Measurements from ENCODE around the gene GNPDA2. TPM values are rescaled to one million over a fixed set of nuclear protein-coding genes. Genes with fewer than 3 reads are reported as not detected.

The GNPDA2 gene
- total and polyA plus RNA-seq, 12 donors: 9.2 to 20.1 (median 12.3) TPM

GRCh38 chr4:44725726-44726037 lies 674 bp downstream of the GNPDA2 start:
- H3K4me1 ChIP-seq: peaks cover 0 to 46% (median 30%) of the 10 kb centered on the region in 9 donors
- ATAC-seq (peak in 7 of 8 donors; percentile 2 to 31 (median 7)), DNase-seq (no peak)
- no peaks in the 10 kb centered on the region for H3K9me3 ChIP-seq
- H3K4me3 ChIP-seq: peak overlapping the region; percentile 52 to 91 (median 86)
- intact Hi-C loops (cut with DNase I): loop anchor here in 3 of 10 donors (2.0 to 5.0 kb wide), 2 partner anchors 47 to 48 kb away; partner anchors contain the start of gene GUF1 (in 3 of the 3)
- no peaks in the 10 kb centered on the region for H3K36me3 ChIP-seq
- no peaks in the 10 kb centered on the region for H3K27me3 ChIP-seq
- WGBS, 2 donors: 0 to 1% methylated on average over 9 of the region's 9 CpGs
- TF ChIP-seq CTCF (IDR thresholded peaks at IDR 0.05): no peak
- H3K27ac ChIP-seq: peak overlapping the region; percentile 61 to 92 (median 88)

GRCh38 chr4:44725166-44725565 lies 1.2 kb downstream of the GNPDA2 start:
- Histone ChIP-seq H3K27ac (peak overlapping the region in 6 of 10 donors; percentile 66 to 92 (median 90)), H3K4me1 (peaks cover 0 to 46% (median 30%) of the 10 kb centered on the region in 9 donors), H3K36me3 (peaks cover 0 to 3% (median 0%) of the 10 kb centered on the region in 9 donors), H3K4me3 (peak overlapping the region in 9 of 10 donors; percentile 52 to 91 (median 86)), H3K27me3 (no peaks in the 10 kb centered on the region), H3K9me3 (no peaks in the 10 kb centered on the region)
- ATAC-seq: no peak
- no peak for DNase-seq
- intact Hi-C loops (cut with DNase I): loop anchor here in 2 of 10 donors (5.0 kb wide), 1 partner anchor 48 kb away; the partner anchor contains the start of gene GUF1 (in 2 of the 2)
- 41 to 43% methylated on average over 6 of the region's 6 CpGs for WGBS, 2 donors
- TF ChIP-seq CTCF (IDR thresholded peaks at IDR 0.05): no peak

GRCh38 chr4:44722001-44722400 lies 4.4 kb downstream of the GNPDA2 start:
- Histone ChIP-seq H3K4me3 (no peak overlapping the region), H3K36me3 (peaks cover 0 to 5% (median 0%) of the 10 kb centered on the region in 9 donors), H3K4me1 (peaks cover 0 to 54% (median 26%) of the 10 kb centered on the region in 9 donors), H3K9me3 (no peaks in the 10 kb centered on the region), H3K27me3 (no peaks in the 10 kb centered on the region), H3K27ac (no peak overlapping the region)
- ATAC-seq (no peak), DNase-seq (no peak)
- intact Hi-C loops (cut with DNase I): no loop called here
- WGBS, 2 donors: 79 to 82% methylated on average over 3 of the region's 3 CpGs
- no peak for TF ChIP-seq CTCF (IDR thresholded peaks at IDR 0.05)

GRCh38 chr4:44720371-44720770 lies 6.0 kb downstream of the GNPDA2 start:
- 85 to 86% methylated on average over 4 of the region's 4 CpGs for WGBS, 2 donors

More at GRCh38 chr4:44720371-44720770, 6.0 kb downstream of the GNPDA2 start:
- Histone ChIP-seq H3K36me3 (peaks cover 0 to 8% (median 0%) of the 10 kb centered on the region in 9 donors), H3K4me3 (no peak overlapping the region), H3K27ac (no peak overlapping the region), H3K9me3 (no peaks in the 10 kb centered on the region), H3K27me3 (no peaks in the 10 kb centered on the region), H3K4me1 (peaks cover 0 to 49% (median 22%) of the 10 kb centered on the region in 9 donors)
- DNase-seq (no peak), ATAC-seq (no peak)
- TF ChIP-seq CTCF (IDR thresholded peaks at IDR 0.05): no peak
- intact Hi-C loops (cut with DNase I): no loop called here

Data from heart right ventricle (tissue), 16 donors.